Smooth muscle cell (in vitro differentiated cells): ENCODE results near the gene TMEM258. TPM values are rescaled to one million over a fixed set of nuclear protein-coding genes. Genes with fewer than 3 reads are reported as not detected.

Experiments used
- DNase-seq: peaks from one replicate; lab custom pipeline; 2025; ENCODE audit not compliant: unreplicated experiment; lab: John Stamatoyannopoulos, UW
- H2AFZ ChIP-seq: fragments of 200-600 bp; sonication (generic); 2 replicates; pipeline ENCODE4 v1.6.0; 2016; ENCODE audit warnings: antibody characterized with exemption, low read depth, mild to moderate bottlenecking
- H3F3A ChIP-seq: fragments of 200-600 bp; sonication (generic); 2 replicates; pipeline ENCODE4 v1.6.0; 2017; ENCODE audit warnings: antibody characterized with exemption, low read depth
- H3K27ac ChIP-seq: fragments of 200-600 bp; sonication (generic); 2 replicates; pipeline ENCODE4 v1.5.1; 2016; ENCODE audit warnings: low read depth, mild to moderate bottlenecking
- H3K27me3 ChIP-seq: fragments of 200-600 bp; sonication (generic); 2 replicates; pipeline ENCODE4 v1.6.1; 2016; ENCODE audit warnings: low read depth, mild to moderate bottlenecking
- H3K36me3 ChIP-seq: fragments of 200-600 bp; sonication (generic); 2 replicates; pipeline ENCODE4 v1.5.1; 2016; ENCODE audit warnings: low read depth
- H3K4me1 ChIP-seq: fragments of 200-600 bp; sonication (generic); 2 replicates; pipeline ENCODE4 v1.5.1; 2016; ENCODE audit warnings: low read depth
- H3K4me2 ChIP-seq: fragments of 200-600 bp; sonication (generic); 2 replicates; pipeline ENCODE4 v1.6.0; 2016; ENCODE audit warnings: mild to moderate bottlenecking
- H3K4me3 ChIP-seq: fragments of 200-600 bp; sonication (generic); 2 replicates; pipeline ENCODE4 v1.5.1; 2016; ENCODE audit warnings: mild to moderate bottlenecking
- H3K79me2 ChIP-seq: fragments of 200-600 bp; sonication (generic); 2 replicates; pipeline ENCODE4 v1.6.0; 2016; ENCODE audit warnings: low read depth, mild to moderate bottlenecking
- H3K9ac ChIP-seq: fragments of 200-600 bp; sonication (generic); 2 replicates; pipeline ENCODE4 v1.6.0; 2016; ENCODE audit warnings: low read depth
- H3K9me3 ChIP-seq: fragments of 200-600 bp; sonication (generic); replicated peaks from 2 replicates; pipeline ENCODE4 v1.5.1; 2016; ENCODE audit warnings: low read depth
- H4K20me1 ChIP-seq: fragments of 200-600 bp; sonication (generic); 2 replicates; pipeline ENCODE4 v1.6.0; 2016; ENCODE audit warnings: low read depth
- CTCF ChIP-seq: fragments of 200-600 bp; sonication (generic); IDR thresholded peaks from 2 replicates; pipeline ENCODE4 v1.5.1; 2017; ENCODE audit warnings: borderline replicate concordance, mild to moderate bottlenecking, antibody characterized with exemption; ENCODE audit not compliant: insufficient read depth, poor library complexity, severe bottlenecking
- WGBS: methylation state at CpG from one replicate; pipeline ENCODE4 v1.1.7; 2016; ENCODE audit warnings: low lambda C conversion rate; 5-methylcytosine and 5-hydroxymethylcytosine counted together
- polyA plus RNA-seq: library from polyadenylated mRNA; unstranded; fragments of >200 nt; fragmentation: Nextera tagmentation; extraction: Ambion mirVana; gene quantifications from 2 replicates; pipeline ENCODE4 v1.2.1, GENCODE V29; 2016
- total RNA-seq: library from RNA; depleted of rRNA; stranded (reverse); fragments of >200 nt; gene quantifications from 2 replicates; pipeline ENCODE4 v1.2.3, GENCODE V29; 2014

The TMEM258 gene
- total and polyA plus RNA-seq, 2 experiments from 2014 or later, result 118 to 300 TPM

- Histone ChIP-seq H3K9ac (peak overlapping the region; percentile 37), H2AFZ (peak overlapping the region; percentile 19), H3F3A (peaks cover 7% of the 10 kb centered on the region), H4K20me1 (no peaks in the 10 kb centered on the region), H3K27me3 (no peaks in the 10 kb centered on the region), H3K36me3 (no peaks in the 10 kb centered on the region), H3K9me3 (no peaks in the 10 kb centered on the region), H3K4me3 (peak overlapping the region; percentile 81), H3K79me2 (peaks cover 22% of the 10 kb centered on the region), H3K4me1 (peaks cover 9% of the 10 kb centered on the region), H3K4me2 (peak overlapping the region; percentile 99), H3K27ac (peak overlapping the region; percentile 85)
- WGBS, result 77% methylated on average over 16 of the region's 16 CpGs
- DNase-seq, result no peak
- TF ChIP-seq CTCF, result no peak
Observed at GRCh38 chr11:61814247-61814957, 22.0 kb upstream of the TMEM258 start.

GRCh38 chr11:61812736-61813411, 20.5 kb upstream of the TMEM258 start:
- no peak for TF ChIP-seq CTCF
- H3K4me2 ChIP-seq, result no peak overlapping the region
- no peak overlapping the region for H3K4me3 ChIP-seq
- peaks cover 7% of the 10 kb centered on the region for H3K4me1 ChIP-seq
- no peaks in the 10 kb centered on the region for H3K36me3 ChIP-seq
- H3K79me2 ChIP-seq, result peaks cover 6% of the 10 kb centered on the region
- no peak overlapping the region for H2AFZ ChIP-seq
- H3K9ac ChIP-seq, result no peak overlapping the region
- H3K9me3 ChIP-seq, result no peaks in the 10 kb centered on the region
- no peaks in the 10 kb centered on the region for H3K27me3 ChIP-seq
- no peaks in the 10 kb centered on the region for H4K20me1 ChIP-seq
- no peak overlapping the region for H3K27ac ChIP-seq
- WGBS, result 98% methylated on average over 4 of the region's 4 CpGs
- no peak for DNase-seq
- peaks cover 7% of the 10 kb centered on the region for H3F3A ChIP-seq

GRCh38 chr11:61811831-61812230, 19.4 kb upstream of the TMEM258 start:
- no peak overlapping the region for H3K4me3 ChIP-seq
- 98% methylated on average over 5 of the region's 5 CpGs for WGBS
- peaks cover 11% of the 10 kb centered on the region for H3F3A ChIP-seq
- H2AFZ ChIP-seq, result no peak overlapping the region
- no peaks in the 10 kb centered on the region for H3K27me3 ChIP-seq
- no peak for DNase-seq
- no peak for TF ChIP-seq CTCF
- H3K36me3 ChIP-seq, result no peaks in the 10 kb centered on the region
- H3K4me1 ChIP-seq, result no peaks in the 10 kb centered on the region
- H4K20me1 ChIP-seq, result no peaks in the 10 kb centered on the region
- H3K79me2 ChIP-seq, result peaks cover 5% of the 10 kb centered on the region
- no peaks in the 10 kb centered on the region for H3K9me3 ChIP-seq
- H3K4me2 ChIP-seq, result no peak overlapping the region
- H3K9ac ChIP-seq, result no peak overlapping the region
- H3K27ac ChIP-seq, result no peak overlapping the region
